Endothelial cell of umbilical vein (primary cell): ENCODE data around the gene SART3. TPM values are rescaled to one million over a fixed set of nuclear protein-coding genes. Genes with fewer than 3 reads are reported as not detected.

ENCODE experiments used
- BruUV-seq: library from RNA; stranded (reverse); fragments of 400-500 nt; replicated peaks from 2 replicates; lab custom pipeline; 2021; lab: Mats Ljungman, UMichigan
- CTCF ChIA-PET: fragments of 300-600, 350-600 bp; sonication (Branson Sonifier 250); formaldehyde crosslinking; loops from one replicate; lab custom pipeline; 2021; ENCODE audit warnings: antibody characterized with exemption, inconsistent platforms; lab: Charles Lee
- POLR2A ChIA-PET: fragments of 300-600, 350-600 bp; sonication (Branson Sonifier 250); formaldehyde crosslinking; loops from one replicate; lab custom pipeline; 2021; ENCODE audit warnings: antibody characterized with exemption, inconsistent platforms; lab: Charles Lee
- DNase-seq: peaks from one replicate; pipeline ENCODE4 v3.0.0-alpha.2; 2011; ENCODE audit warnings: low read depth, low spot score
- FAIRE-seq: peaks from 2 replicates; lab custom pipeline; 2011; peaks lifted over from hg19 to GRCh38; lab: Jason Lieb, UNC
- H2AFZ ChIP-seq: 2 replicates; pipeline ENCODE4 v1.6.0; 2012; ENCODE audit warnings: low read depth, low read length, control low read depth, inconsistent platforms
- H3K27ac ChIP-seq: 2 replicates; pipeline ENCODE4 v1.5.1; 2011; ENCODE audit warnings: low read depth, mild to moderate bottlenecking, control low read depth, low read length, moderate library complexity; ENCODE audit not compliant: insufficient read depth
- H3K27me3 ChIP-seq, 2 experiments: 2 replicates each; pipeline versions ENCODE4 v1.6.0 to v1.6.1; 2011; ENCODE audit warnings: low read length in 2 of 2, mixed read lengths in 1 of 2; ENCODE audit not compliant: control insufficient read depth in 2 of 2, insufficient read depth in 2 of 2
- H3K36me3 ChIP-seq, 2 experiments: 2 replicates in 1 of 2; 3 replicates in 1 of 2; pipeline ENCODE4 v1.5.1; 2011; ENCODE audit warnings: low read length in 2 of 2, mild to moderate bottlenecking in 1 of 2, moderate library complexity in 1 of 2; ENCODE audit not compliant: control insufficient read depth in 2 of 2, insufficient read depth in 2 of 2; ENCODE audit errors: extremely low read depth in 1 of 2
- H3K4me1 ChIP-seq: 3 replicates; pipeline ENCODE4 v1.5.1; 2011; ENCODE audit warnings: mild to moderate bottlenecking, low read length; ENCODE audit not compliant: control insufficient read depth, insufficient read depth; ENCODE audit errors: extremely low read depth
- H3K4me2 ChIP-seq: 2 replicates; pipeline ENCODE4 v1.6.1; 2011; ENCODE audit warnings: low read length, control low read depth, mixed read lengths; ENCODE audit not compliant: insufficient read depth
- H3K4me3 ChIP-seq, 3 experiments: fragments of 200-600 bp in 1 of 3; sonication (generic), shearing (Covaris generic) in 1 of 3; replicated peaks in 1 of 3; 2 replicates each; pipeline ENCODE4 v1.5.1; 2011 to 2016; ENCODE audit warnings: control low read depth in 3 of 3, low read length in 3 of 3, mild to moderate bottlenecking in 2 of 3, inconsistent platforms in 1 of 3, low read depth in 1 of 3, moderate library complexity in 1 of 3; ENCODE audit not compliant: insufficient read depth in 1 of 3
- H3K79me2 ChIP-seq: 2 replicates; pipeline ENCODE4 v1.6.0; 2012; ENCODE audit warnings: low read length, inconsistent platforms; ENCODE audit not compliant: control insufficient read depth, insufficient read depth
- H3K9ac ChIP-seq: replicated peaks from 2 replicates; pipeline ENCODE3; 2011; ENCODE audit warnings: low read length, control low read depth; ENCODE audit not compliant: insufficient read depth; ENCODE audit errors: extremely low read depth
- H3K9me1 ChIP-seq: replicated peaks from 3 replicates; pipeline ENCODE4 v1.6.0; 2011; ENCODE audit warnings: mild to moderate bottlenecking, low read length; ENCODE audit not compliant: control insufficient read depth, insufficient read depth; ENCODE audit errors: extremely low read depth
- H3K9me3 ChIP-seq: replicated peaks from 2 replicates; pipeline ENCODE4 v1.5.1; 2012; ENCODE audit warnings: low read length, inconsistent platforms; ENCODE audit not compliant: control insufficient read depth, insufficient read depth
- H4K20me1 ChIP-seq: replicated peaks from 2 replicates; pipeline ENCODE3; 2011; ENCODE audit warnings: mild to moderate bottlenecking, low read length; ENCODE audit not compliant: control insufficient read depth, insufficient read depth; ENCODE audit errors: extremely low read depth
- EZH2 ChIP-seq: IDR thresholded peaks from 2 replicates; pipeline ENCODE4 v1.6.1; 2012; ENCODE audit warnings: borderline replicate concordance, low read depth, mild to moderate bottlenecking, moderate library complexity, low read length, inconsistent platforms; ENCODE audit not compliant: severe bottlenecking
- FOS ChIP-seq: IDR thresholded peaks from 2 replicates; pipeline ENCODE4 v1.6.1; 2011; ENCODE audit warnings: mild to moderate bottlenecking, low read length, moderate library complexity, borderline replicate concordance; ENCODE audit not compliant: insufficient read depth
- GATA2 ChIP-seq: IDR thresholded peaks from 2 replicates; pipeline ENCODE4 v1.7.0; 2011; ENCODE audit warnings: low read depth, mild to moderate bottlenecking, moderate library complexity, mixed read lengths, low read length; ENCODE audit not compliant: insufficient read length, insufficient read depth
- JUN ChIP-seq: IDR thresholded peaks from 2 replicates; pipeline ENCODE4 v1.6.1; 2011; ENCODE audit warnings: borderline replicate concordance, low read depth; ENCODE audit not compliant: insufficient read length, insufficient read depth
- MYC ChIP-seq: IDR thresholded peaks from one replicate; pipeline ENCODE4 v1.6.1; 2011; ENCODE audit warnings: mild to moderate bottlenecking, low read depth, low read length
- POLR2A ChIP-seq: IDR thresholded peaks from 2 replicates; pipeline ENCODE4 v1.6.1; 2012; ENCODE audit warnings: low read depth, mild to moderate bottlenecking, control low read depth, low read length
- POLR2AphosphoS5 ChIP-seq: IDR thresholded peaks from 2 replicates; pipeline ENCODE4 v1.6.1; 2012; ENCODE audit warnings: low read depth, mild to moderate bottlenecking, control low read depth, low read length, moderate library complexity; ENCODE audit not compliant: insufficient read depth
- dilution Hi-C: fragments of 300-500 bp; cut with MboI; formaldehyde crosslinking; loops from one replicate; pipeline ENCODE4 v1.15.0; 2019; ENCODE audit warnings: low sequenced_read_pairs; ENCODE audit not compliant: extremely low pct_ligation_motif_present
- intact Hi-C: fragments of 100-400 bp; cut with micrococcal nuclease; formaldehyde crosslinking; loops from one replicate; pipeline ENCODE4 v1.10.0; 2022
- polyA plus RNA-seq, 4 experiments: library from polyadenylated mRNA; depleted of rRNA in 3 of 4; stranded (reverse) in 3 of 4; unstranded in 1 of 4; fragments of >200 nt; gene quantifications; 2 replicates each; pipeline versions ENCODE4 v1.2.1 to v1.2.3, GENCODE V29; 2011 to 2012; ENCODE audit warnings: missing spikeins in 1 of 4
- total RNA-seq: library from RNA; stranded (reverse); gene quantifications from 2 replicates; pipeline ENCODE4 v1.2.3, GENCODE V29; 2021
- TF ChIP-seq, protein P1 (sequence below), 2 donors: IDR thresholded peaks; 1 replicate in 1 of 2; 2 replicates in 1 of 2; pipeline ENCODE4 v1.5.1; 2011; ENCODE audit warnings: low read length in 2 of 2, mild to moderate bottlenecking in 2 of 2, moderate library complexity in 2 of 2, control low read depth in 1 of 2, inconsistent platforms in 1 of 2, low read depth in 1 of 2; ENCODE audit not compliant: insufficient read depth in 1 of 2; ENCODE audit errors: extremely low read depth in 1 of 2
- TF ChIP-seq, protein P2 (sequence below): IDR thresholded peaks from 2 replicates; pipeline ENCODE4 v1.6.1; 2011; ENCODE audit not compliant: insufficient read depth, insufficient read length

Gene SART3
- total and polyA plus RNA-seq, 2 donors (not counting 3 experiments of a cell fraction or from before 2014, with no cell fraction given): 13.9 to 50.7 TPM

DNA sequence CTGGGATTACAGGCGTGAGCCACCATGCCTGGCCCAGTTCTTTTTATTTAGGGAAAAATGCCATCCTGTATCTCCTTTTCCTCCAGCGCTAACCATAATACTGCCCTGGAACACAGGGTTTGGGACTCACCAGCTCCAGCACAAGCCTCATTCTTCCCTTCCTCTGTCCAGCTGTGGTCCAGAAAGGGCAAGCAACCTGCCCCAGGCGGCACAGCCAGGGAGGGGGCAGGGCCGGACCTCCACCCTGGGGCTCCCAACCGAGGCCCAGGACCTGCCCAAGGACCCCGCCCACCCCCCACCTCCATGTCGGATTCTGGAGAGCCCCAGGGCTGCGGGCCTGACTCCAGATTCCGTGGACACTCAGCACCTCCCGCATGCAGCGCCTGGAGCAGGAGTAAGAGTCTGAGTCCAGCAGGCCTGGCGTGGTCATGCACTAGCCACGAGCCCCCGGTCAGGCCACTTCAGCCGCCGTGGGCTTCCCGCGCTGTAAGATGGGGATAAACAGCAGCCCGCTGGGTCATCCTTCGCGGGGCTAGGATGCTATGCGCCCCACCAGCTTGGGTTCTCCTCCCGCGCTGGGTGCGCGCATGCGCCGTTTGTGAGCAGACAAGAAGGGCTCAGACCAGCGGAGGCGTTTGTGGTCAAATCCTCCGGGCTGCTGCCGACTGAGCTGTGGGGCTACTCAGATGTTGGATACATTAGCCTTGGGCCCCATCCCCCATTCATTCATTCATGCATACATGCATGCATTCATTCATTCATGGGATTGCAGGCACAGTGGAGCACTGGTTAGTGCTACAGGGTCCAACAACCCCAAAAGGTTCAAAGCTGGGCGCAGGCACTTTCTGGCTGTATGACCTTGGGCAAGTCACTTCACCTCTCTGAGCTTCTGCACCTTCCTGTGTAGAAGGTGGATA lies 20.6 kb upstream of the SART3 start:
- no peak overlapping the region for H3K27ac ChIP-seq
- DNase-seq (no peak), FAIRE-seq (no peak)
- ChIA-PET POLR2A (no interaction called here), CTCF (no interaction called here)
- no peaks in the 10 kb centered on the region for H3K79me2 ChIP-seq
- no peaks in the 10 kb centered on the region for H3K27me3 ChIP-seq
- no TSS peak for BruUV-seq
- H3K9me3 ChIP-seq: no peaks in the 10 kb centered on the region
- H3K9ac ChIP-seq: no peak overlapping the region
- no peaks in the 10 kb centered on the region for H4K20me1 ChIP-seq
- no peaks in the 10 kb centered on the region for H3K36me3 ChIP-seq
- dilution Hi-C loops (no loop called here), intact Hi-C loops (no loop called here)
- H3K4me1 ChIP-seq: no peaks in the 10 kb centered on the region
- no peak overlapping the region for H3K4me2 ChIP-seq
- no peak overlapping the region for H2AFZ ChIP-seq
- H3K9me1 ChIP-seq: no peaks in the 10 kb centered on the region
- TF ChIP-seq MYC: no peak
- no peak for TF ChIP-seq POLR2AphosphoS5
- TF ChIP-seq EZH2: no peak
- TF ChIP-seq POLR2A: no peak
- TF ChIP-seq, protein P1, sequence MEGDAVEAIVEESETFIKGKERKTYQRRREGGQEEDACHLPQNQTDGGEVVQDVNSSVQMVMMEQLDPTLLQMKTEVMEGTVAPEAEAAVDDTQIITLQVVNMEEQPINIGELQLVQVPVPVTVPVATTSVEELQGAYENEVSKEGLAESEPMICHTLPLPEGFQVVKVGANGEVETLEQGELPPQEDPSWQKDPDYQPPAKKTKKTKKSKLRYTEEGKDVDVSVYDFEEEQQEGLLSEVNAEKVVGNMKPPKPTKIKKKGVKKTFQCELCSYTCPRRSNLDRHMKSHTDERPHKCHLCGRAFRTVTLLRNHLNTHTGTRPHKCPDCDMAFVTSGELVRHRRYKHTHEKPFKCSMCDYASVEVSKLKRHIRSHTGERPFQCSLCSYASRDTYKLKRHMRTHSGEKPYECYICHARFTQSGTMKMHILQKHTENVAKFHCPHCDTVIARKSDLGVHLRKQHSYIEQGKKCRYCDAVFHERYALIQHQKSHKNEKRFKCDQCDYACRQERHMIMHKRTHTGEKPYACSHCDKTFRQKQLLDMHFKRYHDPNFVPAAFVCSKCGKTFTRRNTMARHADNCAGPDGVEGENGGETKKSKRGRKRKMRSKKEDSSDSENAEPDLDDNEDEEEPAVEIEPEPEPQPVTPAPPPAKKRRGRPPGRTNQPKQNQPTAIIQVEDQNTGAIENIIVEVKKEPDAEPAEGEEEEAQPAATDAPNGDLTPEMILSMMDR (IDR thresholded peaks at IDR 0.05; ENCODE audit: extremely low read depth in 1 of 2, insufficient read depth in 1 of 2, low read depth in 1 of 2, low read length in 2 of 2): no peak
- TF ChIP-seq JUN: no peak
- TF ChIP-seq GATA2: no peak
- no peak for TF ChIP-seq FOS
- TF ChIP-seq, protein P2, sequence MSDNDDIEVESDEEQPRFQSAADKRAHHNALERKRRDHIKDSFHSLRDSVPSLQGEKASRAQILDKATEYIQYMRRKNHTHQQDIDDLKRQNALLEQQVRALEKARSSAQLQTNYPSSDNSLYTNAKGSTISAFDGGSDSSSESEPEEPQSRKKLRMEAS: no peak
- no peak overlapping the region for H3K4me3 ChIP-seq
